NCI-H460 (cell line): ENCODE results near the gene CNTNAP4. TPM values are rescaled to one million over a fixed set of nuclear protein-coding genes. Genes with fewer than 3 reads are reported as not detected.

Experiments used
- DNase-seq: peaks from one replicate; pipeline ENCODE4 v3.0.0-alpha.2; 2016; ENCODE audit warnings: low read depth; ENCODE audit errors: extremely low read depth
- total RNA-seq: library from RNA; depleted of rRNA; stranded (reverse); fragments of >200 nt; shearing (Covaris generic); gene quantifications from 2 replicates; pipeline ENCODE4 v1.2.3, GENCODE V29; 2014

Gene CNTNAP4
- total RNA-seq, 1 experiment from 2014 or later: 0.15 TPM

GRCh38 chr16:76387994-76388393 lies 110.8 kb downstream of the CNTNAP4 start:
- peak; percentile 50 for DNase-seq

GRCh38 chr16:76389126-76389525 lies 111.9 kb downstream of the CNTNAP4 start:
- peak; percentile 85 for DNase-seq

- DNase-seq: no peak
Measured at GRCh38 chr16:76390476-76390875, 113.3 kb downstream of the CNTNAP4 start.

- no peak for DNase-seq
Measured at GRCh38 chr16:76396977-76397376, 119.8 kb downstream of the CNTNAP4 start.

GRCh38 chr16:76409706-76410105 lies 132.5 kb downstream of the CNTNAP4 start:
- DNase-seq: no peak

GRCh38 chr16:76421571-76421970 lies 144.4 kb downstream of the CNTNAP4 start:
- DNase-seq: no peak

GRCh38 chr16:76428858-76429257 lies 151.7 kb downstream of the CNTNAP4 start:
- DNase-seq: peak; percentile 56

- no peak for DNase-seq
Measured at GRCh38 chr16:76441391-76441790, 164.2 kb downstream of the CNTNAP4 start.

- no peak for DNase-seq
Measured at GRCh38 chr16:76441876-76442275, 164.7 kb downstream of the CNTNAP4 start.

GRCh38 chr16:76443973-76444372 lies 166.8 kb downstream of the CNTNAP4 start:
- DNase-seq: no peak

GRCh38 chr16:76444832-76445231 lies 167.6 kb downstream of the CNTNAP4 start:
- DNase-seq: no peak

GRCh38 chr16:76445815-76446214 lies 168.6 kb downstream of the CNTNAP4 start:
- DNase-seq: no peak

GRCh38 chr16:76446251-76446650 lies 169.1 kb downstream of the CNTNAP4 start:
- DNase-seq: no peak

- DNase-seq: no peak
Measured at GRCh38 chr16:76450890-76451289, 173.7 kb downstream of the CNTNAP4 start.

GRCh38 chr16:76455257-76455656 lies 178.1 kb downstream of the CNTNAP4 start:
- no peak for DNase-seq

- DNase-seq: no peak
Measured at GRCh38 chr16:76456016-76456415, 178.8 kb downstream of the CNTNAP4 start.

- DNase-seq: no peak
Measured at GRCh38 chr16:76459111-76459510, 181.9 kb downstream of the CNTNAP4 start.

- no peak for DNase-seq
Measured at GRCh38 chr16:76461836-76462235, 184.6 kb downstream of the CNTNAP4 start.

- no peak for DNase-seq
Measured at GRCh38 chr16:76464955-76465620, 187.9 kb downstream of the CNTNAP4 start.

GRCh38 chr16:76466871-76467270 lies 189.7 kb downstream of the CNTNAP4 start:
- no peak for DNase-seq

- no peak for DNase-seq
Measured at GRCh38 chr16:76474048-76474447, 196.8 kb downstream of the CNTNAP4 start.

- no peak for DNase-seq
Measured at GRCh38 chr16:76478105-76478504, 200.9 kb downstream of the CNTNAP4 start.

- DNase-seq: no peak
Measured at GRCh38 chr16:76483307-76483909, 206.2 kb downstream of the CNTNAP4 start.
